Astrocyte of the spinal cord (primary cell): ENCODE measurements around the gene WIZ.

Experiments used
- DNase-seq: peaks from one replicate; pipeline ENCODE4 v3.0.0; 2011; ENCODE audit warnings: low read depth, low spot score
- H3K4me3 ChIP-seq: 2 replicates; pipeline ENCODE4 v1.5.1; 2011; ENCODE audit warnings: low read depth, mild to moderate bottlenecking, low read length, moderate library complexity
- in situ Hi-C: cut with HindIII; loops from 2 replicates; pipeline ENCODE4 v1.10.0; 2017; ENCODE audit warnings: low sequenced_read_pairs
- TF ChIP-seq, protein P1 (sequence below): IDR thresholded peaks from 2 replicates; pipeline ENCODE4 v1.5.1; 2012; ENCODE audit warnings: low read depth, mild to moderate bottlenecking, low read length, inconsistent platforms

Gene WIZ

GRCh38 chr19:15432018-15432494 lies 17.7 kb downstream of the WIZ start:
- DNase-seq, result no peak
- TF ChIP-seq, protein P1, sequence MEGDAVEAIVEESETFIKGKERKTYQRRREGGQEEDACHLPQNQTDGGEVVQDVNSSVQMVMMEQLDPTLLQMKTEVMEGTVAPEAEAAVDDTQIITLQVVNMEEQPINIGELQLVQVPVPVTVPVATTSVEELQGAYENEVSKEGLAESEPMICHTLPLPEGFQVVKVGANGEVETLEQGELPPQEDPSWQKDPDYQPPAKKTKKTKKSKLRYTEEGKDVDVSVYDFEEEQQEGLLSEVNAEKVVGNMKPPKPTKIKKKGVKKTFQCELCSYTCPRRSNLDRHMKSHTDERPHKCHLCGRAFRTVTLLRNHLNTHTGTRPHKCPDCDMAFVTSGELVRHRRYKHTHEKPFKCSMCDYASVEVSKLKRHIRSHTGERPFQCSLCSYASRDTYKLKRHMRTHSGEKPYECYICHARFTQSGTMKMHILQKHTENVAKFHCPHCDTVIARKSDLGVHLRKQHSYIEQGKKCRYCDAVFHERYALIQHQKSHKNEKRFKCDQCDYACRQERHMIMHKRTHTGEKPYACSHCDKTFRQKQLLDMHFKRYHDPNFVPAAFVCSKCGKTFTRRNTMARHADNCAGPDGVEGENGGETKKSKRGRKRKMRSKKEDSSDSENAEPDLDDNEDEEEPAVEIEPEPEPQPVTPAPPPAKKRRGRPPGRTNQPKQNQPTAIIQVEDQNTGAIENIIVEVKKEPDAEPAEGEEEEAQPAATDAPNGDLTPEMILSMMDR, result no peak
- H3K4me3 ChIP-seq, result peak overlapping the region; percentile 82
- in situ Hi-C loops, result no loop called here

DNA sequence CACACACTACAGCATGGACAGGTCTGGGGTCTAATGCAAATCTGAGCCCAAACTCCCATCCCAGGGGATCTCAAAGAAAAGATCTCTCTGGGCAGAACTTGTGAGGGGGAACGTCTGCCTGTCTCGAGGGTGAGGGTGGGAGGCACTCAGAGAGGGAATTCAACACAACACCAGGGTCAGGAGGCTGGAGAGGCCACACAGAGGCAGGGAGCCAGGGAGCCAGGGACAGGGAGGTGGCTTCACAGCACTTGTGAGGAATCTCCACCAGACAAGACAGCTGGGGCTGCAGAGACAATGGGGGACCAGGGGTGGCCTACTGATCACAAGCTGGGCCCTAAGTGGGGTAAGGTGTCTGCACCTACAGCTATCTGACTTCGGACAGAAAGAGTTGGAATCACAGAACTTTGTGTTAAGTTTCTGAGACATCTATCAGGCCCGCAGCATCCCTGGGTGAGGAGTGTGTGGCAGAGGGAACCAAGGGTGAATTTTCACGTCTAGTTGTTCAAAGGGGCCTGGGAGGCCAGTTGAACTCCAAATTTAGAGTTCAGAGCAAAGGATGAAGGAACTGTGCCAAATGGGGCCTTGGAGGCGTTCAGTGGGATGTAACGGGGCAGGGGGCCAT lies 18.2 kb downstream of the WIZ start:
- TF ChIP-seq, protein P1, result no peak
- in situ Hi-C loops, result no loop called here
- H3K4me3 ChIP-seq, result peak overlapping the region; percentile 82
- no peak for DNase-seq

- in situ Hi-C loops, result no loop called here
- TF ChIP-seq, protein P1, result no peak
- no peak overlapping the region for H3K4me3 ChIP-seq
- no peak for DNase-seq
Measured at GRCh38 chr19:15430526-15431120, 19.1 kb downstream of the WIZ start.

DNA sequence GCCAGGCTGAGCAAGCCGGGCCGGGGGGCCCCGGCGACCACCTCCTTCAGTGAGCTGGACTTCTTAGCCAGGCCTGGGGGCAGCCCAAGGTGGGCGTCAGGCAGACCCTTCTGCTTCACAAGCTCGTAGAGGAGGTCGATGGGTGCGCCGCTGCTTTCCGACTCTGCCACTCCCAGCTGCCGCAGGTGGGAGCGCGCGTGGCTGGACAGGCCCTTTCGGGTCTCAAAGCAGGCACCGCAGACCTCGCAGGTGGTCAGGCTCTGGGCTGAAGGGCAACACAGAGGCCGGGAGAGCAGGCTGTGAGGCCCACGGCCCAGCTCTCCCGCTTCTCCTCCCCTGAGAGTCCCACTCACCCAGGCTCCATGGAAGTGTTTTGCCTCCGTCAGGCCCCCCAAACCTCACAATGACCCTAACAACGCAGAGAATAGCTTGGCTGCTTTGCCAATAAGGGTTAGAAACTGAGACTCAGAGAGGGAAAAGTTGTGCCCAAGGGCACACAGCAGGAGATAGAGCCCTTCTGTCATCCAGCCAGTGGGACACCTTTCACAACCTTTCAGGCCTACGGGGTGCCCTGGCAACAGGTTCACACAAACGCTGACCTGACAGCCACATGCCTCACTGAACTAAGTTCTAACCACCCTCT lies 19.8 kb downstream of the WIZ start:
- no peak overlapping the region for H3K4me3 ChIP-seq
- DNase-seq, result no peak
- in situ Hi-C loops, result no loop called here
- TF ChIP-seq, protein P1, result no peak

DNA sequence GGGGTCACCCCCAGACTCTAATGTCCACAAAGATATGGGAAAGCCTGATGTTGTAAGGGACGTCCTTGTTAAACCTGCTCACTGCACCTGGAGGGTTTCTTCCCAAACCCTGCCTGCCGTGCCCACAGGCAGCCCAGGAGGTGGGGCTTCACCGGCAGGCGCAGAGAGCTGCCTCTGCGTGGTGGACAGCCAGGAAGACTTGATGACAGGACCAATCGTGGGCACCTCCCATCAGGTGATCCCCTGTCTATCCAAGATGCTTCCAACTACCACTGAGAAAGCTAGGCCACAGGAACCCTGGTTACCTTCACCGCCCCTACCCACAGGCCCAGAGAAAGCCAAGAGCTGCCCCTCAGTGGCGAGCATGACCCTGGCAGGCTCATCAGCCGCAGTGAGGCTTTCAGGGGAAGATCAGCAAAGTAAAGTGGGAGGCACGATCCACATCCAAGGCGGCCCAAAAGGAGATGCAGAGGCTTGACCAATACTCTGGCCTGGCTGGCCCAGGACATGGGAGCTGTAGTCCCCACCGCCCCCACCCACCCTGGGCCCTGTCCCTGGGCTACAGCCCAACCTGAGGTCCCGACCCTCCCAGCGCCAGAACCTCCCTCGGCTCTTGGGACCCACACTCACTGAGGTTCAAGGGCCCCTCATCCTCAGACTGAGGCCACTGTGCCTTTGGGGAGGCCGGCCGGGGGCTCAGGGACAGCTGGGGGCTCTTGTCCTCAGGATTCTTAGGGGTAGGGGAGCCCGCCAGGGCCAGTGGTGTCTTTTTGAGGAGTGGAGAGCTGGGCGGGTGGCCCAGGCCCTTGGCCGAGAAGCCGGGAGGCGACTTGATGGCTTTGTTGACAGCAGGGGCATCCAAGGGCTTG lies 20.6 kb downstream of the WIZ start:
- H3K4me3 ChIP-seq, result no peak overlapping the region
- in situ Hi-C loops, result no loop called here
- DNase-seq, result no peak
- TF ChIP-seq, protein P1, result no peak

DNA sequence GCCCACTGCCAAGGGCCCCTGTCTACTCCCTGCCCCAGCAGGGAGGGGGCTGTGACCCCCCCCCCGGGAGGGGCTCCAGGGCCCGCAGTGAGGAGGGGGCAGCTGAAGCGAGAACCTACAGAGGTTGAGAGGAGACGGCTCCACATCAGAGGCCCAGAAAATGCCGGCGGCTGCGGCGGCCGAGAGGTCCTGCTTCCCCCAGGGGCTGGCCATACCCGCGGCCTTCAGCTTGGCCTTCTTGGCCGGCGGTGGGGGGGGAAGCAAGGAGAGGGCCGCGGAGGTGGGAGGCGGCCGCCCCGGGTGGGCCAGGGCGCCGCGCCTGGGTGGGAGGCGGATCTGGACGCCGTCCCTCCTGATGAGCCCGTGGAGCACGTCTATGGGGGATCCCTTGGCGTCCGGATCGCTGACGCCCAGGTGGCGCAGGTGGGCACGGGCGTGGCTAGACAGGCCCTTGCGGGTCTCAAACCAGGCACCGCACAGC lies 21.7 kb downstream of the WIZ start:
- H3K4me3 ChIP-seq, result no peak overlapping the region
- TF ChIP-seq, protein P1, result no peak
- DNase-seq, result no peak
- in situ Hi-C loops, result no loop called here
